GM21367 (cell line): Measurements from ENCODE around the gene TUBA4B.
A peak's percentile ranks its signal among the peaks of the same experiment; 100 is the strongest.
"Not testable (repeated sequence)": the region's sequence is repeated elsewhere in the genome, so short reads cannot be mapped to it uniquely, and the experiment has no call there.

Experiments used
- ATAC-seq: cut with Tn5 transposase; IDR thresholded peaks from one replicate; pipeline ENCODE4 v1.9.1; 2021; ENCODE audit not compliant: unreplicated experiment

TUBA4B gene

GRCh38 chr2:219247678-219248642 lies 5.1 kb upstream of the TUBA4B start:
- ATAC-seq: no peak

GRCh38 chr2:219248845-219249202 lies 4.2 kb upstream of the TUBA4B start:
- ATAC-seq: no peak

- no peak for ATAC-seq
Measured at GRCh38 chr2:219249203-219249980, 3.7 kb upstream of the TUBA4B start.

- ATAC-seq: no peak
Measured at GRCh38 chr2:219250049-219250781, 2.8 kb upstream of the TUBA4B start.

- ATAC-seq: no peak
Measured at GRCh38 chr2:219251656-219252055, 1.4 kb upstream of the TUBA4B start.

GRCh38 chr2:219252084-219252483 lies 959 bp upstream of the TUBA4B start:
- no peak for ATAC-seq

GRCh38 chr2:219252570-219252899 lies 508 bp upstream of the TUBA4B start:
- ATAC-seq: no peak

- peak; percentile 32 for ATAC-seq
Measured at GRCh38 chr2:219253753-219254589, 928 bp downstream of the TUBA4B start, which contains the start of gene TUBA4A. TSS of gene TUBA4A (minus strand) at chr2:219253918. CDS start at chr2:219253858, 60 bp downstream.

- ATAC-seq: peak; percentile 16
Measured at GRCh38 chr2:219254590-219255201, 1.7 kb downstream of the TUBA4B start.

GRCh38 chr2:219258942-219259341 lies 5.9 kb downstream of the TUBA4B start:
- not testable (repeated sequence) for ATAC-seq

GRCh38 chr2:219261024-219261855 lies 8.2 kb downstream of the TUBA4B start:
- no peak for ATAC-seq

- ATAC-seq: no peak
Measured at GRCh38 chr2:219266232-219266631, 13.2 kb downstream of the TUBA4B start.

GRCh38 chr2:219266886-219267285 lies 13.8 kb downstream of the TUBA4B start:
- ATAC-seq: no peak

- no peak for ATAC-seq
Measured at GRCh38 chr2:219268294-219268693, 15.3 kb downstream of the TUBA4B start.

GRCh38 chr2:219269362-219270054 lies 16.5 kb downstream of the TUBA4B start:
- no peak for ATAC-seq

- no peak for ATAC-seq
Measured at GRCh38 chr2:219270055-219270372, 17.0 kb downstream of the TUBA4B start.

- ATAC-seq: no peak
Measured at GRCh38 chr2:219271021-219271420, 18.0 kb downstream of the TUBA4B start.

GRCh38 chr2:219272356-219272755 lies 19.3 kb downstream of the TUBA4B start:
- no peak for ATAC-seq

GRCh38 chr2:219272995-219273394 lies 20.0 kb downstream of the TUBA4B start:
- no peak for ATAC-seq
